SU-DHL-6 (cell line): Measurements from ENCODE around the gene HCFC1.

Source experiments
- H2AFZ ChIP-seq: fragments of 200-600 bp; sonication (generic); 2 replicates; pipeline ENCODE4 v1.6.1; 2014; ENCODE audit warnings: low read depth, mild to moderate bottlenecking, moderate library complexity, mixed read lengths, antibody characterized with exemption, low read length; ENCODE audit not compliant: severe bottlenecking
- H3F3A ChIP-seq: fragments of 200-600 bp; shearing (Covaris generic); 2 replicates; pipeline ENCODE4 v1.6.0; 2016; ENCODE audit warnings: antibody characterized with exemption, mild to moderate bottlenecking; ENCODE audit not compliant: insufficient read depth
- H3K27ac ChIP-seq: fragments of 200-600 bp; sonication (generic); 2 replicates; pipeline ENCODE4 v1.5.1; 2016; ENCODE audit warnings: low read depth, mild to moderate bottlenecking, low read length, moderate library complexity, mixed read lengths
- H3K27me3 ChIP-seq: fragments of 200-600 bp; sonication (generic), shearing (Covaris generic); 2 replicates; pipeline ENCODE4 v1.6.0; 2014; ENCODE audit warnings: mild to moderate bottlenecking, low read length
- H3K36me3 ChIP-seq: fragments of 200-600 bp; sonication (generic); 2 replicates; pipeline ENCODE4 v1.6.1; 2014; ENCODE audit warnings: mild to moderate bottlenecking, low read length, mixed read lengths
- H3K4me2 ChIP-seq: fragments of 300-600, 200-600 bp; shearing (Covaris generic), sonication (generic); 2 replicates; pipeline ENCODE4 v1.6.0; 2014; ENCODE audit warnings: low read length, low read depth, mild to moderate bottlenecking; ENCODE audit not compliant: poor library complexity, severe bottlenecking
- H3K4me3 ChIP-seq: fragments of 200-600 bp; sonication (generic); 2 replicates; pipeline ENCODE4 v1.5.1; 2014; ENCODE audit warnings: antibody characterized with exemption, low read length, mild to moderate bottlenecking, mixed read lengths; ENCODE audit not compliant: insufficient read depth, poor library complexity, severe bottlenecking
- H3K79me2 ChIP-seq: fragments of 200-600 bp; sonication (generic); 2 replicates; pipeline ENCODE4 v1.6.1; 2014; ENCODE audit warnings: mild to moderate bottlenecking, low read length, moderate library complexity; ENCODE audit not compliant: insufficient read depth
- H3K9ac ChIP-seq: fragments of 200-600 bp; sonication (generic); 2 replicates; pipeline ENCODE4 v1.7.0; 2014; ENCODE audit warnings: mild to moderate bottlenecking, low read length
- H3K9me2 ChIP-seq: fragments of 200-600 bp; sonication (generic); replicated peaks from 2 replicates; pipeline ENCODE4 v1.6.1; 2014; ENCODE audit warnings: low read length; ENCODE audit not compliant: insufficient read depth
- H3K9me3 ChIP-seq: fragments of 200-600 bp; sonication (generic); 2 replicates; pipeline ENCODE4 v1.6.1; 2014; ENCODE audit warnings: low read length, mixed read lengths; ENCODE audit not compliant: insufficient read depth
- H4K20me1 ChIP-seq: fragments of 200-600 bp; sonication (generic); 2 replicates; pipeline ENCODE4 v1.6.1; 2014; ENCODE audit warnings: low read depth, mild to moderate bottlenecking, antibody characterized with exemption, low read length, moderate library complexity, mixed read lengths
- CTCF ChIP-seq: fragments of 200-600 bp; sonication (generic); IDR thresholded peaks from one replicate; pipeline ENCODE4 v1.5.1; 2017; ENCODE audit warnings: antibody characterized with exemption, mild to moderate bottlenecking, low read length, moderate library complexity; ENCODE audit not compliant: insufficient read depth, poor library complexity, severe bottlenecking
- EZH2phosphoT487 ChIP-seq: fragments of 200-600 bp; sonication (generic), shearing (Covaris generic); conservative IDR thresholded peaks from 2 replicates; pipeline ENCODE4 v1.6.1; 2018; ENCODE audit warnings: mild to moderate bottlenecking, antibody characterized with exemption, low read length, moderate library complexity, mixed read lengths

Gene HCFC1

GRCh38 chrX:153921070-153921469 is 50.5 kb downstream of the HCFC1 start:
- no peak overlapping the region for H3K4me3 ChIP-seq
- TF ChIP-seq CTCF (no peak), EZH2phosphoT487 (no peak)

GRCh38 chrX:153920546-153920945 is 51.1 kb downstream of the HCFC1 start:
- H3K9me2 ChIP-seq: no peaks in the 10 kb centered on the region
- H3K4me2 ChIP-seq: no peak overlapping the region
- H3K4me3 ChIP-seq: no peak overlapping the region
- peaks cover under 1% of the 10 kb centered on the region for H3F3A ChIP-seq
- no peaks in the 10 kb centered on the region for H3K36me3 ChIP-seq
- H3K9me3 ChIP-seq: no peaks in the 10 kb centered on the region
- TF ChIP-seq CTCF: no peak
- no peak for TF ChIP-seq EZH2phosphoT487
- H2AFZ ChIP-seq: no peak overlapping the region
- no peak overlapping the region for H3K27ac ChIP-seq
- H3K79me2 ChIP-seq: peaks cover 12% of the 10 kb centered on the region; the same call in 1 of the 2 replicates
- H3K9ac ChIP-seq: no peak overlapping the region
- H3K27me3 ChIP-seq: no peaks in the 10 kb centered on the region
- no peaks in the 10 kb centered on the region for H4K20me1 ChIP-seq

More at GRCh38 chrX:153921070-153921469, 50.5 kb downstream of the HCFC1 start:
- H4K20me1 ChIP-seq: no peaks in the 10 kb centered on the region
- H3K4me2 ChIP-seq: no peak overlapping the region
- no peak overlapping the region for H2AFZ ChIP-seq
- no peak overlapping the region for H3K27ac ChIP-seq
- no peaks in the 10 kb centered on the region for H3K9me3 ChIP-seq
- no peak overlapping the region for H3K9ac ChIP-seq
- H3K9me2 ChIP-seq: no peaks in the 10 kb centered on the region
- H3K36me3 ChIP-seq: no peaks in the 10 kb centered on the region
- H3K79me2 ChIP-seq: peaks cover 16% of the 10 kb centered on the region; the same call in 1 of the 2 replicates
- peaks cover 5% of the 10 kb centered on the region for H3F3A ChIP-seq
- H3K27me3 ChIP-seq: no peaks in the 10 kb centered on the region

- H3K9me3 ChIP-seq: no peaks in the 10 kb centered on the region
- no peaks in the 10 kb centered on the region for H3K9me2 ChIP-seq
- no peak for TF ChIP-seq CTCF
- no peak for TF ChIP-seq EZH2phosphoT487
- H3K9ac ChIP-seq: no peak overlapping the region
- no peaks in the 10 kb centered on the region for H3K27me3 ChIP-seq
- H3K4me2 ChIP-seq: no peak overlapping the region
- H3K36me3 ChIP-seq: no peaks in the 10 kb centered on the region
- no peak overlapping the region for H2AFZ ChIP-seq
- peaks cover 3% of the 10 kb centered on the region; the same call in 1 of the 2 replicates for H3K79me2 ChIP-seq
- H4K20me1 ChIP-seq: no peaks in the 10 kb centered on the region
- H3F3A ChIP-seq: no peaks in the 10 kb centered on the region
- H3K27ac ChIP-seq: no peak overlapping the region
- no peak overlapping the region for H3K4me3 ChIP-seq
Measured at GRCh38 chrX:153919281-153919680, 52.3 kb downstream of the HCFC1 start.

GRCh38 chrX:153917869-153918268 is 53.7 kb downstream of the HCFC1 start:
- Histone ChIP-seq H3K79me2 (no peaks in the 10 kb centered on the region), H2AFZ (no peak overlapping the region), H3K9me3 (no peaks in the 10 kb centered on the region), H3K9ac (no peak overlapping the region), H3K27me3 (no peaks in the 10 kb centered on the region), H3K4me3 (no peak overlapping the region), H3K9me2 (no peaks in the 10 kb centered on the region), H4K20me1 (no peaks in the 10 kb centered on the region), H3K27ac (no peak overlapping the region), H3F3A (no peaks in the 10 kb centered on the region), H3K36me3 (no peaks in the 10 kb centered on the region), H3K4me2 (no peak overlapping the region)
- TF ChIP-seq EZH2phosphoT487 (no peak), CTCF (no peak)
